Endothelial cell of umbilical vein (primary cell): ENCODE results near the gene WNT9B.

Experiments
- EZH2 ChIP-seq: IDR thresholded peaks from 2 replicates; pipeline ENCODE4 v1.6.1; 2012; ENCODE audit warnings: borderline replicate concordance, low read depth, mild to moderate bottlenecking, moderate library complexity, low read length, inconsistent platforms; ENCODE audit not compliant: severe bottlenecking
- FOS ChIP-seq: IDR thresholded peaks from 2 replicates; pipeline ENCODE4 v1.6.1; 2011; ENCODE audit warnings: mild to moderate bottlenecking, low read length, moderate library complexity, borderline replicate concordance; ENCODE audit not compliant: insufficient read depth
- POLR2A ChIP-seq: IDR thresholded peaks from 2 replicates; pipeline ENCODE4 v1.6.1; 2012; ENCODE audit warnings: low read depth, mild to moderate bottlenecking, control low read depth, low read length
- POLR2AphosphoS5 ChIP-seq: IDR thresholded peaks from 2 replicates; pipeline ENCODE4 v1.6.1; 2012; ENCODE audit warnings: low read depth, mild to moderate bottlenecking, control low read depth, low read length, moderate library complexity; ENCODE audit not compliant: insufficient read depth
- TF ChIP-seq, protein P1 (sequence below), 2 donors: IDR thresholded peaks; 1 replicate in 1 of 2; 2 replicates in 1 of 2; pipeline ENCODE4 v1.5.1; 2011; ENCODE audit warnings: low read length in 2 of 2, mild to moderate bottlenecking in 2 of 2, moderate library complexity in 2 of 2, control low read depth in 1 of 2, inconsistent platforms in 1 of 2, low read depth in 1 of 2; ENCODE audit not compliant: insufficient read depth in 1 of 2; ENCODE audit errors: extremely low read depth in 1 of 2
- TF ChIP-seq, protein P2 (sequence below): IDR thresholded peaks from 2 replicates; pipeline ENCODE4 v1.6.1; 2011; ENCODE audit not compliant: insufficient read depth, insufficient read length

DNA sequence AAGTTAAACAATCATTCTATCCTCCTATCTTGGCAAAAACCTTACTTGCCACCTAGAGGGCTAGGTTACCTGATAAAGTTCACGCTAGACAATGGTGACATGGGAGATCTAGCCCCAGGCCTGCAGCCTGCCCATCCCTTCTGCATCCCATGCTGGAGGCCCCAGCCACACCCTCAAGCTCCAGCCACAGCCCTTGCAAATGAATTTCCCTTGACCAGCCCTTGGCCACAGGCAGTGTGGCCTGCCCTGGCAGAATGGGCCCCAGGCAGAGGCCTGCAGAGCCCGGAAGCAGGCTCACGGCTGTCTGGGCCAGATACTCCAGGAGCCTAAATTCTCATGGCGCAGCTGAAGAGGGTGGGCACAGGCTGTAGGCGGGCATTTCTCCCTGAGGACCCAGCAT lies 47.8 kb upstream of the WNT9B start:
- TF ChIP-seq EZH2, result no peak
- no peak for TF ChIP-seq POLR2A
- TF ChIP-seq, protein P1, sequence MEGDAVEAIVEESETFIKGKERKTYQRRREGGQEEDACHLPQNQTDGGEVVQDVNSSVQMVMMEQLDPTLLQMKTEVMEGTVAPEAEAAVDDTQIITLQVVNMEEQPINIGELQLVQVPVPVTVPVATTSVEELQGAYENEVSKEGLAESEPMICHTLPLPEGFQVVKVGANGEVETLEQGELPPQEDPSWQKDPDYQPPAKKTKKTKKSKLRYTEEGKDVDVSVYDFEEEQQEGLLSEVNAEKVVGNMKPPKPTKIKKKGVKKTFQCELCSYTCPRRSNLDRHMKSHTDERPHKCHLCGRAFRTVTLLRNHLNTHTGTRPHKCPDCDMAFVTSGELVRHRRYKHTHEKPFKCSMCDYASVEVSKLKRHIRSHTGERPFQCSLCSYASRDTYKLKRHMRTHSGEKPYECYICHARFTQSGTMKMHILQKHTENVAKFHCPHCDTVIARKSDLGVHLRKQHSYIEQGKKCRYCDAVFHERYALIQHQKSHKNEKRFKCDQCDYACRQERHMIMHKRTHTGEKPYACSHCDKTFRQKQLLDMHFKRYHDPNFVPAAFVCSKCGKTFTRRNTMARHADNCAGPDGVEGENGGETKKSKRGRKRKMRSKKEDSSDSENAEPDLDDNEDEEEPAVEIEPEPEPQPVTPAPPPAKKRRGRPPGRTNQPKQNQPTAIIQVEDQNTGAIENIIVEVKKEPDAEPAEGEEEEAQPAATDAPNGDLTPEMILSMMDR (IDR thresholded peaks at IDR 0.05; ENCODE audit: extremely low read depth in 1 of 2, insufficient read depth in 1 of 2, low read depth in 1 of 2, low read length in 2 of 2), result no peak
- TF ChIP-seq, protein P2, sequence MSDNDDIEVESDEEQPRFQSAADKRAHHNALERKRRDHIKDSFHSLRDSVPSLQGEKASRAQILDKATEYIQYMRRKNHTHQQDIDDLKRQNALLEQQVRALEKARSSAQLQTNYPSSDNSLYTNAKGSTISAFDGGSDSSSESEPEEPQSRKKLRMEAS, result no peak
- no peak for TF ChIP-seq POLR2AphosphoS5
- TF ChIP-seq FOS, result no peak
